ENCODE data around the gene SND1. TPM values are rescaled to one million over a fixed set of nuclear protein-coding genes. Genes with fewer than 3 reads are reported as not detected.

SND1 gene
- total and polyA plus RNA-seq, 2 donors (not counting 3 experiments of a cell fraction or from before 2014, with no cell fraction given): 116 to 249 TPM

- dilution Hi-C loops (cut with MboI; ENCODE audit: extremely low pct_ligation_motif_present, low sequenced_read_pairs) (no loop called here), intact Hi-C loops (cut with micrococcal nuclease) (no loop called here)
- H3K27ac ChIP-seq (ENCODE audit: insufficient read depth, low read depth, low read length): no peak overlapping the region
- no peaks in the 10 kb centered on the region for H3K9me1 ChIP-seq (replicated peaks; ENCODE audit: control insufficient read depth, extremely low read depth, insufficient read depth, low read length)
- no peaks in the 10 kb centered on the region for H3K36me3 ChIP-seq (ENCODE audit: control insufficient read depth in 2 of 2, extremely low read depth in 1 of 2, insufficient read depth in 2 of 2, low read length in 2 of 2)
- no peak for DNase-seq (ENCODE audit: low read depth, low spot score)
- H3K4me3 ChIP-seq (replicated peaks in 1 of 3; ENCODE audit: insufficient read depth in 1 of 3, low read depth in 1 of 3, low read length in 3 of 3): no peak overlapping the region
- H3K79me2 ChIP-seq (ENCODE audit: control insufficient read depth, insufficient read depth, low read length): peaks cover 81% of the 10 kb centered on the region
- TF ChIP-seq, protein P1, sequence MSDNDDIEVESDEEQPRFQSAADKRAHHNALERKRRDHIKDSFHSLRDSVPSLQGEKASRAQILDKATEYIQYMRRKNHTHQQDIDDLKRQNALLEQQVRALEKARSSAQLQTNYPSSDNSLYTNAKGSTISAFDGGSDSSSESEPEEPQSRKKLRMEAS (IDR thresholded peaks at IDR 0.05; ENCODE audit: insufficient read depth, insufficient read length): no peak
- TF ChIP-seq MYC (IDR thresholded peaks at IDR 0.05; ENCODE audit: low read depth, low read length) (no peak), POLR2A (IDR thresholded peaks at IDR 0.05; ENCODE audit: low read depth, low read length) (no peak), EZH2 (IDR thresholded peaks at IDR 0.05; ENCODE audit: borderline replicate concordance, low read depth, low read length, severe bottlenecking) (no peak), JUN (IDR thresholded peaks at IDR 0.05; ENCODE audit: borderline replicate concordance, insufficient read depth, insufficient read length, low read depth) (no peak), POLR2AphosphoS5 (IDR thresholded peaks at IDR 0.05; ENCODE audit: insufficient read depth, low read depth, low read length) (no peak), FOS (IDR thresholded peaks at IDR 0.05; ENCODE audit: borderline replicate concordance, insufficient read depth, low read length) (no peak), GATA2 (IDR thresholded peaks at IDR 0.05; ENCODE audit: insufficient read depth, insufficient read length, low read depth, low read length) (no peak)
- TF ChIP-seq, protein P2, sequence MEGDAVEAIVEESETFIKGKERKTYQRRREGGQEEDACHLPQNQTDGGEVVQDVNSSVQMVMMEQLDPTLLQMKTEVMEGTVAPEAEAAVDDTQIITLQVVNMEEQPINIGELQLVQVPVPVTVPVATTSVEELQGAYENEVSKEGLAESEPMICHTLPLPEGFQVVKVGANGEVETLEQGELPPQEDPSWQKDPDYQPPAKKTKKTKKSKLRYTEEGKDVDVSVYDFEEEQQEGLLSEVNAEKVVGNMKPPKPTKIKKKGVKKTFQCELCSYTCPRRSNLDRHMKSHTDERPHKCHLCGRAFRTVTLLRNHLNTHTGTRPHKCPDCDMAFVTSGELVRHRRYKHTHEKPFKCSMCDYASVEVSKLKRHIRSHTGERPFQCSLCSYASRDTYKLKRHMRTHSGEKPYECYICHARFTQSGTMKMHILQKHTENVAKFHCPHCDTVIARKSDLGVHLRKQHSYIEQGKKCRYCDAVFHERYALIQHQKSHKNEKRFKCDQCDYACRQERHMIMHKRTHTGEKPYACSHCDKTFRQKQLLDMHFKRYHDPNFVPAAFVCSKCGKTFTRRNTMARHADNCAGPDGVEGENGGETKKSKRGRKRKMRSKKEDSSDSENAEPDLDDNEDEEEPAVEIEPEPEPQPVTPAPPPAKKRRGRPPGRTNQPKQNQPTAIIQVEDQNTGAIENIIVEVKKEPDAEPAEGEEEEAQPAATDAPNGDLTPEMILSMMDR (IDR thresholded peaks at IDR 0.05; ENCODE audit: extremely low read depth in 1 of 2, insufficient read depth in 1 of 2, low read depth in 1 of 2, low read length in 2 of 2): no peak
- no peak overlapping the region for H3K9ac ChIP-seq (replicated peaks; ENCODE audit: extremely low read depth, insufficient read depth, low read length)
- no peaks in the 10 kb centered on the region for H3K9me3 ChIP-seq (replicated peaks; ENCODE audit: control insufficient read depth, insufficient read depth, low read length)
- peaks cover 4% of the 10 kb centered on the region for H3K4me1 ChIP-seq (ENCODE audit: control insufficient read depth, extremely low read depth, insufficient read depth, low read length)
- no peaks in the 10 kb centered on the region for H3K27me3 ChIP-seq (ENCODE audit: control insufficient read depth in 2 of 2, insufficient read depth in 2 of 2, low read length in 2 of 2)
- no TSS peak for BruUV-seq (replicated peaks)
- H3K4me2 ChIP-seq (ENCODE audit: insufficient read depth, low read length): no peak overlapping the region
- ChIA-PET POLR2A (no interaction called here), CTCF (interaction anchor here (1.8 kb wide), 1 partner anchor 8 kb away, joined by 4 read pairs; no protein-coding TSS in a partner anchor)
- H4K20me1 ChIP-seq (replicated peaks; ENCODE audit: control insufficient read depth, extremely low read depth, insufficient read depth, low read length): peaks cover 2% of the 10 kb centered on the region
- FAIRE-seq: no peak
- no peak overlapping the region for H2AFZ ChIP-seq (ENCODE audit: low read depth, low read length)
Observed at GRCh38 chr7:127816354-127817190, 164.6 kb downstream of the SND1 start.

Measured in endothelial cell of umbilical vein (primary cell).